ENCODE data around the gene AGAP3. TPM values are rescaled to one million over a fixed set of nuclear protein-coding genes. Genes with fewer than 3 reads are reported as not detected.

The AGAP3 gene
- total and polyA plus RNA-seq, 12 donors: 40.2 to 93.4 (median 50.3) TPM

GRCh38 chr7:151065516-151065915, 20.8 kb upstream of the AGAP3 start:
- peaks cover 0 to 74% (median 43%) of the 10 kb centered on the region in 9 donors for H3K36me3 ChIP-seq
- TF ChIP-seq CTCF (IDR thresholded peaks at IDR 0.05): no peak
- ATAC-seq: no peak
- no peak overlapping the region for H3K27ac ChIP-seq
- 75% methylated on average over 14 of the region's 14 CpGs for WGBS, 2 donors
- no peaks in the 10 kb centered on the region for H3K9me3 ChIP-seq
- peaks cover 20 to 41% (median 32%) of the 10 kb centered on the region in 9 donors for H3K4me1 ChIP-seq
- intact Hi-C loops (cut with DNase I): no loop called here
- no peak overlapping the region for H3K4me3 ChIP-seq
- no peaks in the 10 kb centered on the region for H3K27me3 ChIP-seq
- DNase-seq: no peak

GRCh38 chr7:151066273-151066974, 19.9 kb upstream of the AGAP3 start:
- Histone ChIP-seq H3K36me3 (peaks cover 0 to 83% (median 48%) of the 10 kb centered on the region in 9 donors), H3K27ac (no peak overlapping the region), H3K9me3 (no peaks in the 10 kb centered on the region), H3K27me3 (no peaks in the 10 kb centered on the region), H3K4me3 (no peak overlapping the region), H3K4me1 (peaks cover 11 to 32% (median 23%) of the 10 kb centered on the region in 9 donors)
- TF ChIP-seq CTCF (IDR thresholded peaks at IDR 0.05): no peak
- 94% methylated on average over 37 to 39 of the region's 39 CpGs for WGBS, 2 donors
- ATAC-seq (no peak), DNase-seq (no peak)
- intact Hi-C loops (cut with DNase I): no loop called here

- no peaks in the 10 kb centered on the region for H3K27me3 ChIP-seq
- peaks cover 0 to 14% (median 5%) of the 10 kb centered on the region in 9 donors for H3K4me1 ChIP-seq
- no peak for ATAC-seq
- no peak for DNase-seq
- TF ChIP-seq CTCF (IDR thresholded peaks at IDR 0.05): no peak
- no peak overlapping the region for H3K4me3 ChIP-seq
- no peak overlapping the region for H3K27ac ChIP-seq
- H3K36me3 ChIP-seq: peaks cover 0 to 97% (median 55%) of the 10 kb centered on the region in 9 donors
- 86% methylated on average over 12 of the region's 12 CpGs for WGBS, 2 donors
- H3K9me3 ChIP-seq: no peaks in the 10 kb centered on the region
- intact Hi-C loops (cut with DNase I): no loop called here
These were observed 18.1 kb upstream of the AGAP3 start for GRCh38 chr7:151068069-151068773.

GRCh38 chr7:151069841-151070573, 16.3 kb upstream of the AGAP3 start:
- WGBS, 2 donors: 85 to 90% methylated on average over 17 of the region's 17 CpGs
- TF ChIP-seq CTCF (IDR thresholded peaks at IDR 0.05): no peak

More at GRCh38 chr7:151069841-151070573, 16.3 kb upstream of the AGAP3 start:
- Histone ChIP-seq H3K36me3 (peaks cover 0 to 100% (median 59%) of the 10 kb centered on the region in 9 donors), H3K27me3 (no peaks in the 10 kb centered on the region), H3K27ac (no peak overlapping the region), H3K9me3 (no peaks in the 10 kb centered on the region), H3K4me3 (no peak overlapping the region), H3K4me1 (peaks cover 0 to 5% (median 0%) of the 10 kb centered on the region in 9 donors)
- ATAC-seq: no peak
- intact Hi-C loops (cut with DNase I): no loop called here
- no peak for DNase-seq

Measured in heart right ventricle (tissue), 16 donors.